IMR-90 (cell line): ENCODE results near the gene C19orf73. TPM values are rescaled to one million over a fixed set of nuclear protein-coding genes. Genes with fewer than 3 reads are reported as not detected.

Experiments
- ATAC-seq: fragments of 200-7000 bp; cut with Tn5 transposase; 2 replicates; pipeline ENCODE4 v1.9.1; 2020; ENCODE audit warnings: low read depth, mild to moderate bottlenecking, moderate library complexity
- BruUV-seq: library from RNA; stranded (reverse); fragments of 400-500 nt; replicated peaks from 2 replicates; lab custom pipeline; 2021; lab: Mats Ljungman, UMichigan
- CTCF ChIA-PET: fragments of 300-600 bp; formaldehyde crosslinking; extraction: SDS; loops from one replicate; lab custom pipeline; 2021; ENCODE audit warnings: antibody characterized with exemption; lab: Yijun Ruan, JAX
- POLR2A ChIA-PET: fragments of 300-600 bp; sonication (Branson Sonifier 250); formaldehyde crosslinking; loops from one replicate; lab custom pipeline; 2022; ENCODE audit warnings: antibody characterized with exemption; ENCODE audit not compliant: unreplicated experiment; lab: Charles Lee
- DNase-seq: peaks from one replicate; pipeline ENCODE4 v3.0.0; 2013
- H2AFZ ChIP-seq: replicated peaks from 2 replicates; pipeline ENCODE3; 2013; ENCODE audit warnings: low read length, mild to moderate bottlenecking; ENCODE audit not compliant: poor library complexity
- H2AK5ac ChIP-seq: 2 replicates; pipeline ENCODE4 v1.6.1; 2013; ENCODE audit warnings: low read depth, low read length, inconsistent platforms
- H2AK9ac ChIP-seq: replicated peaks from 2 replicates; pipeline ENCODE3; 2013; ENCODE audit warnings: mild to moderate bottlenecking, low read depth, low read length, moderate library complexity; ENCODE audit not compliant: poor library complexity
- H2BK120ac ChIP-seq: 2 replicates; pipeline ENCODE4 v1.6.1; 2013; ENCODE audit warnings: low read depth, low read length, inconsistent platforms
- H2BK15ac ChIP-seq: 3 replicates; pipeline ENCODE4 v1.6.1; 2013; ENCODE audit warnings: low read depth, low read length, inconsistent platforms
- H2BK20ac ChIP-seq: 2 replicates; pipeline ENCODE4 v1.6.1; 2013; ENCODE audit warnings: low read depth, mild to moderate bottlenecking, inconsistent platforms, low read length, moderate library complexity
- H2BK5ac ChIP-seq: 2 replicates; pipeline ENCODE4 v1.6.1; 2013; ENCODE audit warnings: mild to moderate bottlenecking, low read depth, low read length, inconsistent platforms; ENCODE audit not compliant: poor library complexity, severe bottlenecking
- H3K14ac ChIP-seq: replicated peaks from 2 replicates; pipeline ENCODE4 v1.6.1; 2013; ENCODE audit warnings: low read depth, low read length, inconsistent platforms
- H3K18ac ChIP-seq: 2 replicates; pipeline ENCODE4 v1.6.1; 2013; ENCODE audit warnings: low read depth, low read length, control low read depth
- H3K23ac ChIP-seq: 2 replicates; pipeline ENCODE4 v1.6.1; 2013; ENCODE audit warnings: low read depth, low read length, inconsistent platforms
- H3K27ac ChIP-seq: 2 replicates; pipeline ENCODE4 v1.5.1; 2013; ENCODE audit warnings: mild to moderate bottlenecking, control low read depth, low read length; ENCODE audit not compliant: insufficient read depth
- H3K27me3 ChIP-seq: 2 replicates; pipeline ENCODE4 v1.6.1; 2013; ENCODE audit warnings: low read length; ENCODE audit not compliant: control insufficient read depth, insufficient read depth
- H3K36me3 ChIP-seq: 2 replicates; pipeline ENCODE4 v1.6.1; 2013; ENCODE audit warnings: low read length, mixed read lengths; ENCODE audit not compliant: control insufficient read depth, insufficient read depth
- H3K4ac ChIP-seq: 2 replicates; pipeline ENCODE4 v1.6.1; 2013; ENCODE audit warnings: low read depth, low read length, inconsistent platforms
- H3K4me1 ChIP-seq: 2 replicates; pipeline ENCODE4 v1.6.1; 2013; ENCODE audit warnings: low read length, mixed read lengths; ENCODE audit not compliant: control insufficient read depth, insufficient read depth
- H3K4me2 ChIP-seq: 2 replicates; pipeline ENCODE4 v1.6.1; 2013; ENCODE audit warnings: low read depth, mild to moderate bottlenecking, control low read depth, low read length, moderate library complexity
- H3K4me3 ChIP-seq: 2 replicates; pipeline ENCODE4 v1.5.1; 2013; ENCODE audit warnings: low read depth, mild to moderate bottlenecking, control low read depth, low read length, moderate library complexity; ENCODE audit not compliant: insufficient read depth
- H3K56ac ChIP-seq: 2 replicates; pipeline ENCODE4 v1.6.1; 2013; ENCODE audit warnings: low read length, inconsistent platforms; ENCODE audit not compliant: insufficient read depth; ENCODE audit errors: extremely low read depth
- H3K79me1 ChIP-seq, 2 experiments: 2 replicates each; pipeline ENCODE4 v1.6.1; 2013; ENCODE audit warnings: low read length in 2 of 2, inconsistent platforms in 1 of 2, low read depth in 1 of 2
- H3K9ac ChIP-seq: 2 replicates; pipeline ENCODE4 v1.6.1; 2013; ENCODE audit warnings: low read depth, low read length, control low read depth
- H3K9me1 ChIP-seq: 2 replicates; pipeline ENCODE4 v1.6.1; 2013; ENCODE audit warnings: low read length, inconsistent platforms; ENCODE audit not compliant: insufficient read depth
- H3K9me3 ChIP-seq: 2 replicates; pipeline ENCODE4 v1.6.1; 2013; ENCODE audit warnings: low read length; ENCODE audit not compliant: control insufficient read depth, insufficient read depth
- H4K20me1 ChIP-seq: 2 replicates; pipeline ENCODE4 v1.6.1; 2013; ENCODE audit warnings: low read length, inconsistent platforms; ENCODE audit not compliant: insufficient read depth
- H4K5ac ChIP-seq: 2 replicates; pipeline ENCODE4 v1.6.1; 2013; ENCODE audit warnings: mild to moderate bottlenecking, low read depth, low read length, control low read depth
- H4K8ac ChIP-seq, 2 experiments: 2 replicates each; pipeline ENCODE4 v1.6.1; 2013; ENCODE audit warnings: low read depth in 2 of 2, low read length in 2 of 2, control low read depth in 1 of 2, inconsistent platforms in 1 of 2
- H4K91ac ChIP-seq: 2 replicates; pipeline ENCODE4 v1.6.1; 2013; ENCODE audit warnings: low read depth, low read length, inconsistent platforms; ENCODE audit not compliant: insufficient read depth
- BHLHE40 ChIP-seq: fragments of 150-350 bp; IDR thresholded peaks from 2 replicates; pipeline ENCODE4 v1.6.1; 2016; ENCODE audit warnings: mild to moderate bottlenecking, low read depth, low read length
- CEBPB ChIP-seq: IDR thresholded peaks from 2 replicates; pipeline ENCODE4 v1.6.1; 2012; ENCODE audit warnings: low read depth, low read length, improper control_type of control experiment
- ELK1 ChIP-seq: fragments of 150-350 bp; IDR thresholded peaks from 2 replicates; pipeline ENCODE4 v1.6.1; 2016; ENCODE audit warnings: low read depth, mild to moderate bottlenecking, low read length, moderate library complexity, borderline replicate concordance
- FOS ChIP-seq: fragments of 150-350 bp; IDR thresholded peaks from 2 replicates; pipeline ENCODE4 v1.6.1; 2016; ENCODE audit warnings: low read depth, low read length
- MAFK ChIP-seq: IDR thresholded peaks from 2 replicates; pipeline ENCODE4 v1.6.1; 2012; ENCODE audit warnings: low read depth, low read length, improper control_type of control experiment
- NFE2L2 ChIP-seq: fragments of 150-350 bp; IDR thresholded peaks from 2 replicates; pipeline ENCODE4 v1.6.1; 2016; ENCODE audit warnings: low read depth, mild to moderate bottlenecking, low read length
- POLR2A ChIP-seq: IDR thresholded peaks from 2 replicates; pipeline ENCODE4 v1.6.1; 2012; ENCODE audit warnings: mild to moderate bottlenecking, low read depth, low read length
- RAD21 ChIP-seq: IDR thresholded peaks from 2 replicates; pipeline ENCODE4 v1.6.1; 2012; ENCODE audit warnings: low read length, improper control_type of control experiment
- RCOR1 ChIP-seq: IDR thresholded peaks from 2 replicates; pipeline ENCODE4 v1.6.1; 2012; ENCODE audit warnings: mild to moderate bottlenecking, low read length, improper control_type of control experiment; ENCODE audit not compliant: insufficient replicate concordance
- WGBS, 2 experiments: methylation state at CpG; one replicate each; pipeline versions ENCODE4 v1.1.5 to v1.1.7; 2013; ENCODE audit warnings: missing lambda C conversion rate in 2 of 2; ENCODE audit not compliant: insufficient read length in 1 of 2; ENCODE audit errors: extremely low coverage in 2 of 2; 5-methylcytosine and 5-hydroxymethylcytosine counted together
- dilution Hi-C: fragments of 300-500 bp; cut with HindIII; formaldehyde crosslinking; loops from one replicate; pipeline ENCODE4 v1.14.3; 2018; ENCODE audit warnings: low sequenced_read_pairs; ENCODE audit not compliant: unreplicated experiment
- in situ Hi-C: fragments of 300-500 bp; cut with MboI; formaldehyde crosslinking; loops from 3 replicates; pipeline ENCODE4 v1.14.3; 2019; ENCODE audit warnings: low sequenced_read_pairs, inconsistent platforms, mixed read lengths
- intact Hi-C: fragments of 100-400 bp; cut with micrococcal nuclease; formaldehyde crosslinking; loops from 2 replicates; pipeline ENCODE4 v1.10.0; 2022
- polyA plus RNA-seq, 3 experiments: library from polyadenylated mRNA; depleted of rRNA; stranded (reverse); fragments of >200 nt; gene quantifications; 2 replicates each; pipeline ENCODE4 v1.2.3, GENCODE V29; 2012; ENCODE audit warnings: low replicate concordance in 1 of 3
- total RNA-seq: library from RNA; depleted of rRNA; stranded (reverse); fragments of >200 nt; gene quantifications from 2 replicates; pipeline ENCODE4 v1.2.3, GENCODE V29; 2012
- TF ChIP-seq, protein P1 (sequence below): conservative IDR thresholded peaks from 2 replicates; pipeline ENCODE4 v1.5.1; 2012; ENCODE audit warnings: mild to moderate bottlenecking, low read depth, low read length, improper control_type of control experiment

C19orf73 gene
- total and polyA plus RNA-seq, 2 of the 4 experiments (the other 2 are of a cell fraction): 1.2 TPM; not detected in 1

DNA sequence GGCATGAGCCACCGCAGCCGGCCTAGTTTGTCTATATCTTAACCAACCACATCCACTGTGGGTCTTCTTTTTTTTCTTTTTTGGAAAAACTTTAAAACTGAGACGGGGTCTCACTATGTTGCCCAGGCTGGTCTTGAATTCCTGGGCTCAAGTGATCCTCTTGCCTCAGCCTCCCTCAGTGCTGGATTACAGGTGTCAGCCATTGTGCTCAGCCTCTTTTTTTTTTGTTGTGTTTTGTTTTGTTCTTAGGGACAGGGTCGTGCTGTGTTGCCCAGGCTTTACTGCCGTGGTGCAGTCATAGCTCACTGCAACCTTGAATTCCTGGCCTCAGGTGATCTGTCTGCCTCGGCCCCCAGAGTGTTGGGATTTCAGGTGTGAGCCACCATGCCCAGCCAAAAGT, 26.3 kb downstream of the C19orf73 start:
- H3K14ac ChIP-seq: no peak overlapping the region
- H2AK5ac ChIP-seq: no peak overlapping the region
- no peaks in the 10 kb centered on the region for H3K9me3 ChIP-seq
- H4K5ac ChIP-seq: no peak overlapping the region
- no peaks in the 10 kb centered on the region for H3K27me3 ChIP-seq
- H4K8ac ChIP-seq: no peak overlapping the region
- no peaks in the 10 kb centered on the region for H3K4me1 ChIP-seq
- H2BK120ac ChIP-seq: no peak overlapping the region
- in situ Hi-C loops: no loop called here
- peaks cover 34 to 62% of the 10 kb centered on the region in 2 experiments for H3K79me1 ChIP-seq
- ATAC-seq (no peak), DNase-seq (no peak)
- H3K36me3 ChIP-seq: peaks cover 69% of the 10 kb centered on the region
- H3K4me3 ChIP-seq: no peak overlapping the region
- H3K56ac ChIP-seq: no peak overlapping the region
- BruUV-seq: no TSS peak
- no peak overlapping the region for H3K9ac ChIP-seq
- TF ChIP-seq BHLHE40 (no peak), CEBPB (no peak), ELK1 (no peak), RCOR1 (no peak), RAD21 (no peak), POLR2A (no peak), MAFK (no peak), FOS (no peak), NFE2L2 (no peak)
- TF ChIP-seq, protein P1, sequence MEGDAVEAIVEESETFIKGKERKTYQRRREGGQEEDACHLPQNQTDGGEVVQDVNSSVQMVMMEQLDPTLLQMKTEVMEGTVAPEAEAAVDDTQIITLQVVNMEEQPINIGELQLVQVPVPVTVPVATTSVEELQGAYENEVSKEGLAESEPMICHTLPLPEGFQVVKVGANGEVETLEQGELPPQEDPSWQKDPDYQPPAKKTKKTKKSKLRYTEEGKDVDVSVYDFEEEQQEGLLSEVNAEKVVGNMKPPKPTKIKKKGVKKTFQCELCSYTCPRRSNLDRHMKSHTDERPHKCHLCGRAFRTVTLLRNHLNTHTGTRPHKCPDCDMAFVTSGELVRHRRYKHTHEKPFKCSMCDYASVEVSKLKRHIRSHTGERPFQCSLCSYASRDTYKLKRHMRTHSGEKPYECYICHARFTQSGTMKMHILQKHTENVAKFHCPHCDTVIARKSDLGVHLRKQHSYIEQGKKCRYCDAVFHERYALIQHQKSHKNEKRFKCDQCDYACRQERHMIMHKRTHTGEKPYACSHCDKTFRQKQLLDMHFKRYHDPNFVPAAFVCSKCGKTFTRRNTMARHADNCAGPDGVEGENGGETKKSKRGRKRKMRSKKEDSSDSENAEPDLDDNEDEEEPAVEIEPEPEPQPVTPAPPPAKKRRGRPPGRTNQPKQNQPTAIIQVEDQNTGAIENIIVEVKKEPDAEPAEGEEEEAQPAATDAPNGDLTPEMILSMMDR: no peak
- H2AK9ac ChIP-seq: no peak overlapping the region
- no peak overlapping the region for H2BK20ac ChIP-seq
- no peak overlapping the region for H3K4ac ChIP-seq
- WGBS, 2 experiments: 100% methylated on average over 5 of the region's 6 CpGs; no CpG with 5 or more reads in 1 of the 2 experiments
- ChIA-PET CTCF (no interaction called here), POLR2A (no interaction called here)
- H3K23ac ChIP-seq: no peak overlapping the region
- no peak overlapping the region for H2AFZ ChIP-seq
- H2BK5ac ChIP-seq: no peak overlapping the region
- H4K20me1 ChIP-seq: peaks cover 77% of the 10 kb centered on the region
- dilution Hi-C loops: no loop called here
- intact Hi-C loops: no loop called here
- no peak overlapping the region for H3K27ac ChIP-seq
- H4K91ac ChIP-seq: no peak overlapping the region
- H3K4me2 ChIP-seq: no peak overlapping the region
- no peak overlapping the region for H2BK15ac ChIP-seq
- no peak overlapping the region for H3K18ac ChIP-seq
- no peaks in the 10 kb centered on the region for H3K9me1 ChIP-seq
